Limb (tissue), 2 donors: Measurements from ENCODE around the gene SMARCA4.
"Not testable (repeated sequence)": the region's sequence is repeated elsewhere in the genome, so short reads cannot be mapped to it uniquely, and the experiment has no call there.

Experiments
- DNase-seq, 2 donors: peaks; one replicate each; pipeline ENCODE4 v3.0.0-alpha.2; 2016; ENCODE audit errors: extremely low spot score in 2 of 2

The SMARCA4 gene

DNA sequence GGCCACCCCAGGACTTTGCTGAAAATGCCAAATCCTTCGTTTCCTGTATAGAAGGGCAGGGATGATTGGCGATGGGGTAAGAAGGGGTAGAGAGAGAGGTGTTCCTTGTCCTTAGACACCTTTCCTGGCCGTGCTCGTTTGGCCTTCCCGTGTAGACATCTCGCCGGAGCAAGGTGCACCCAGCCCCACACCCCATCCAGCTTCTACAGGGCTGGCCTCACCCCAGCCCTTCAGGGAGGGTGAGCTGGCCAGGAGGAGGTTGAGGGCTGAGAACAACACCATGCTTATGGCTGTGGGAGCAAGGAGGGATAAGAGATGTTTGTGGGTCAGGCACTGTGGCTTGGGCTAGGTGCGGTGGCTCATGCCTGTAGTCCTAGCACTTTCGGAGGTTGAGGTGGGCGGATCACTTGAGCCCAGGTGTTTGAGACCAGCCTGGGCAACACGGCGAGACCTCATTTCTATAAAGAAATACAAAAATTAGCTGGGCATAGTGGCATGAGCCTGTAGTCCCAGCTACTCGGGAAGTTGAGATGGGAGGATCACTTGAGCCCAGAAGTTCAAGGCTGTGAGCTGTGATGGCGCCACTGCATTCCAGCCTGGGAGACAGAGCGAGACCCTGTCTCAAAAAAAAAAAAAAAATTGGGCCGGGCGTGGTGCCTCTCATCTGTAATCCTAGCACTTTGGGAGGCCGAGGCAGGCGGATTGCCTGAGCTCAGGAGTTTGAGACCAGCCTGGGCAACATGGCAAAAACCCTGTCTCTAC lies 15.5 kb downstream of the SMARCA4 start:
- no peak for DNase-seq

DNA sequence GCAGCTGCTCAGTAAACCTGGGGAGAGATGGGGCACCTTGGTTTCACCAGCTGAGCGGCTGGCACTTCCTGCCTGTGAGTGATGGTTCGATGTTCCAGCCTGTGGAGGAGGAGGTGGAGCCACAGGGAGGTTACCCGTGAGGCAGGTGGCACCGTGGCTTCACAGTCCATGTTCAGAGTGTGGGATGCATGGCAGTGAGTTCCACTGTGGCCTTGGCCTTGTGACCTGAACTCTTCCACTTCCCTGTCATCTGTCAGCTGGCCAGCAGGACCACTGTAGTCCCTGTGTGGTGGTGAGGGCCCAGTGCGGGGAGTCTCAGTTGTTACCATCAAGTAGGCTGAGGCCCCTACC lies 16.9 kb downstream of the SMARCA4 start:
- no peak for DNase-seq

DNA sequence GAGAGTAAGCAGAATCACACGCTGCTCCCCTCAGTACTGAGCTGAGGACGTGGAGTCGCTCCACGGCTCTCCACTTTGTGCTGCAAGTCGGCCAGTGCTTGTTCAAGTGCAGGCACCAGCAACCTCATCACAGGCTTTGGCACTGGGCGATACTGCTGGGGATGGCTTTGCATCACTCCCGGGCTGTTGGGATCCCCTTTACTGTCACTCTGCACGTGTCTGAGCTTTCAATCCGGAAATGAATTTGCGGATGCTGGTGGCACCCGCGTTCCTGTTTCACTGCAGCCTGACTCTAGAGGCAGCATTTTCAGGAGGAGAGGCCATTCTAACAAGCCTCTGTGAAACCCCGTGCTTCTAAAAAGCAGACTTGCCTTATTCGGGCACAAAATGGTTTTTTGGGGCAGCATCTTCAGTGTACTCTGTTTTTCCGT lies 19.1 kb downstream of the SMARCA4 start:
- no peak for DNase-seq

DNA sequence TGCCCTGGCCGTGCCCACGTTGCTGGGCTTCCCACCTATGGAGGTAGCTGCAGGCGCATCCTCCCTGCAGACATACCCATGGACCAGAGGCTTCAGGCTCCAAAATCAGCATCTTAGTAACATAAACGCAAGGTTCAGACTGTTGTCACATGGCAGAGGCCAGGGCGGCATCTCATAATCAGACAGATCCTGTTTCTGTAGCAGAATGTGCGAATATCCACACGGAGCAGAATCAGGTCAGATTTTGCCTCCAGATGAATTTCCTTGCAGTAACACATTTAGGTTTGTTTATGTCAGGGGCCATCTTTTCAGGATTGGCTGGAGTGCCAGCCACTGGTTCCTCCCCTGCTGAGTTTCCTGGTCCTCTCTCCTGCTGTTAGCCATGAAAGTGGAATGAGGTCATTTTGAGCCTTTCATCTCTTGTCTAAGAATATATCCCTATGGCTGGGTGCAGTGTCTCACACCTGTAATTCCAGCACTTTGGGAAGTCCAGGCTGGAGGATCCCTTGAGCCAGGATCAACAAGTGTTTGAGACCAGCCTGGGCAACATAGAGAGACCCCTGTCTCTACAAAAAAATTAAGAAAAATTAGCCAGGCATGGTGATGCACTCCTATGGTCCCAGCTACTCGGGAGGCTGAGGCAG lies 20.5 kb downstream of the SMARCA4 start:
- no peak for DNase-seq

DNA sequence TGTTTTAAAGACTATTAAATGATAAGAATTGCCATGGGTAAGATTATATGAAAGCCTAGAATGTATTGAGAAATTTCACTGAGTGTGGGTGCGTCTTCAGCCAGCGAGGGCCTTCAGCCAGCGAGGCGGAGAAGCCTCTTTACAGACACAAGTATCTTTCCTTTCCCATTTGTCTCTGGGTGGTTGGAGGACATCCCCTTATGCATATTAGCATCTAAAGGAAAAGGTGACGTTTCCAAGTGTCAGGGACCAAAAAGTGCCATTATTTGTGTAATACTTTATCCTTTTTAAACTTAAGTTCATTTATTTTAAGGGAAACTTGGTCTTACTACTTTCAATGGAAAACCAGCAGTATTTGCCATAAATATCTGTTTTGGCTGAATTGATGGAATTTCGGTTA lies 22.2 kb downstream of the SMARCA4 start:
- no peak for DNase-seq

DNA sequence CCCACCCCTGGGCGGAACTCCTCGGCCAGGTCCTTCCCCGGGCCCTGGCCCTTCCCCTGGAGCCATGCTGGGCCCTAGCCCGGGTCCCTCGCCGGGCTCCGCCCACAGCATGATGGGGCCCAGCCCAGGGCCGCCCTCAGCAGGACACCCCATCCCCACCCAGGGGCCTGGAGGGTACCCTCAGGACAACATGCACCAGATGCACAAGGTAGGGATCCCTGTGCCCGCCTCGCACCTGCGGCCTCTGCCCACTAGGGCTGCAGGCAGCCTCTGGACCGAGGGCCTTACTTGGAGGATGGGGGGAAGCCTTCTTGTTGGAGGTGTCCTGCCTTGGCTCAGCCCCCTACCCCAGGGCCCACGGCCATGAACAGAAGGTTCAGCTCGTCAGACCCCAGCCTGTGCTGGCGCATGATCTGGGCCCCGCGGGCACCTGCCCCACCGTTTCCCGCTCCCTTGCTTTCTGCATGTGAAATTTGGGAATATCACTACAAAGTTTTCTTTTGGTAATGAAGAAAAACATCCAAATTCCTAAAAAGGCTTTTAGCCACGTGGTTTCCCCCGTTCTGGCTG lies 23.4 kb downstream of the SMARCA4 start:
- no peak for DNase-seq

DNA sequence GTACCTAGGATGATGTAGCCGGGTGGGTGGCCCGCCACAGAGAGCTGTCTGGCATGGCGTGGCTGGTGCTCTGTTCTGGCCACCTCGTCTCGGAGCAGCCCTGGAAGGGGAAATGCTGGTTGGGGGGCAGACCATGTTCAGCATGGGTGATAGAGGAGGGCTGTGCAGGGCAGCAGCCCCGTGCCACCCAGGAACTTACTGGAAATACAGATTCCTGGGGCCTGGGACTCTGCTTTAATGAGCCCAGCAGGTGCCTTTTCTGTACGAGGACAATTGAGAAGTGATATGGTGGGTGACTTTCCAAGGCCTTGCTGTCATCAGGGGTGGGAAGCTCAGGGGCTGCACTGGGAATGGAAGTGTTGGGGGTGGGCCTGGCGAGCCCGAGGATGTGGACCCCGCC lies 24.7 kb downstream of the SMARCA4 start:
- DNase-seq, result no peak

DNA sequence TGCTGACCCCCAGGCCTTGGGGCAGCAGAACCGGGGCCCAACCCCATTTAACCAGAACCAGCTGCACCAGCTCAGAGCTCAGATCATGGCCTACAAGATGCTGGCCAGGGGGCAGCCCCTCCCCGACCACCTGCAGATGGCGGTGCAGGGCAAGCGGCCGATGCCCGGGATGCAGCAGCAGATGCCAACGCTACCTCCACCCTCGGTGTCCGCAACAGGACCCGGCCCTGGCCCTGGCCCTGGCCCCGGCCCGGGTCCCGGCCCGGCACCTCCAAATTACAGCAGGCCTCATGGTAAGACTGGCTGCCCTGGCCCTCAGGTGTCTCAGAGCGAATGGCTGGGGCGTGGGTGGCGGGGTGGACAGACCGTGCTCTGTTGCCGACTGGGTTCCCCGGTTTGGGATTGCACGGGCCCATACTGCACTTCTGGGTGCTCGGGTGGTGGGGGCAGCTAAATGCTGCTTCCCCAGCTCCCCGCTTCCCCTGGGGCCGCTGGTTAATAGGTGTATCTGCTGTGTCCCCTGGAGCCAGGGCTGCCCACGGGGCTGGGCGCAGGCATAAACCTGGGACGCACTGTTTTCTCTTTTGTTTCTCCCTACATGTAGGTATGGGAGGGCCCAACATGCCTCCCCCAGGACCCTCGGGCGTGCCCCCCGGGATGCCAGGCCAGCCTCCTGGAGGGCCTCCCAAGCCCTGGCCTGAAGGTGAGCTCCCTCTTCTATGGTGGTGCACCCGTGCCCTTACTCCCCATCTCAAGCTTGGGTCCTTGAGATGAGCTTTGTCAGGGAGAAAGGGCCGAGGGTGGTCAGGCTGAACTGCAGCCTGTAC lies 25.7 kb downstream of the SMARCA4 start:
- DNase-seq, result no peak

DNA sequence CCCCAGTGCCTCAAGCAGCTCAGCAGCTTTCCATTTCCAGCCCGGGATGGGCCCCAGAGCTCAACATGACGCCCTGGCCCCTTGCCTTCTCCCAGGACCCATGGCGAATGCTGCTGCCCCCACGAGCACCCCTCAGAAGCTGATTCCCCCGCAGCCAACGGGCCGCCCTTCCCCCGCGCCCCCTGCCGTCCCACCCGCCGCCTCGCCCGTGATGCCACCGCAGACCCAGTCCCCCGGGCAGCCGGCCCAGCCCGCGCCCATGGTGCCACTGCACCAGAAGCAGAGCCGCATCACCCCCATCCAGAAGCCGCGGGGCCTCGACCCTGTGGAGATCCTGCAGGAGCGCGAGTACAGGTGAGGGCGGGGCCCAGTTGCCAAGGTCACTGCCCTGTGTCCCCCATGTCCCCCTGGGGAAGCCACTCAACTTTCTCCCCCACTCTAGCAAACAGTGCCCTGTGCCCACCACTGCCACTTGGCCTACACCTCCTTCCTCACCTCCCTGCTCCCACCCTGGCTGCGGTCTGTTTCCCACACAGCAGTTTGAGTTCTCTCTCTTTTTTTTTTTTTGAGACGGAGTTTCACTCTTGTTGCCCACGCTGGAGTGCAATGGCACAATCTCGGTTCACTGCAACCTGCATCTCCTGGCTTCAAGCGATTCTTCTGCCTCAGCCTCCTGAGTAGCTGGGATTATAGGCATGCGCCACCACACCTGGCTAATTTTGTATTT lies 26.9 kb downstream of the SMARCA4 start:
- no peak for DNase-seq

DNA sequence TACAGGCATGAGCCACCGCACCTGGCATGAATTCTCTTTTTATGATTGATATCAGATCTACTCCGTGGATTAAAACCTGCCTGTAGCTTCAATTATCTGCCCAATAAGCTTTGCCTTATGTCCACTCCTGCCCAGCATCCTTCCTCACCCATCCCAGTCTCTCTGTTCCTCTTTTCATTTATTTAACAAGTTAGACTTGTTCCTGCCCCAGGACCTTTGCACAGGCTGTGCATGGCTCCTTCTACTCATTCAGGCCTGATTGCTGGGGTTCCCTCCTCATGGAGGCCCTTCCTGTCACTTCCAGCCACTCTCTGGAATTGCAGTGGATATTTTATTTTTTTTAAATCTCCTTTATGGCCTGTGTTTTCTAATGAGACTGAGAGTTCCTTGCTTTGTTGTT lies 27.6 kb downstream of the SMARCA4 start:
- DNase-seq, result no peak

DNA sequence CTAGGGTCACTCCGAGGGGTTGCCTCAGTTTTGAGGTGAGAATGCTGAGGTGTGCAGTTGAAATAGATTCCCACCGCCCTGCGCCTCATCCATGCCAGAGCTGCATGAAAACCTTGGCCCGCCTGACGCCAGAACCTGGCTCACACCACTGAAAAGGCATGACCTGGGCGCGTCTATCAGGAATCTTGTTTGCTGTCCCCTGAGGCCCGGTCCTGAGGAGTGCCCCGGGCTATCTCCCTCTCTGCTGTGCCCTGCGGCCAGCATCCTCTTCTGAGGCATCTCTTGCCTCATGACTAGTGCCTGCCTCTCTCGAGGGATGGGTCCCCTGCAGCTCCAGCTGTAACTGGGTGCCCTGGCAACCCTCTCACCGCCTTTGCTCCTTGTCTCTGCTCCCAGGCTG lies 28.1 kb downstream of the SMARCA4 start:
- no peak for DNase-seq

DNA sequence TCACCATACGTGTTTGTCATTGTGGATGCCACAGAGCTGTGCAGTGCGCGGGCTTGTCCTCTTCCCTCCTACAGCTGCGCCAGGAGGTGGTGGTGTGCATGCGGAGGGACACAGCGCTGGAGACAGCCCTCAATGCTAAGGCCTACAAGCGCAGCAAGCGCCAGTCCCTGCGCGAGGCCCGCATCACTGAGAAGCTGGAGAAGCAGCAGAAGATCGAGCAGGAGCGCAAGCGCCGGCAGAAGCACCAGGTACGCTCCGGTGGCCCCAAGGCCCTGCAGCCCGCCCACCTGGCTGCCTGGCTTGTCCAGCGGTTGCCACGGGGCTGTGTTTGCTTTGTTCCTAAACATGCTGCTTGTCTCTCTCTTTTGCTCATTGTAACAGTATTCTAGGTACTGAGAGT lies 30.2 kb downstream of the SMARCA4 start:
- no peak for DNase-seq

DNA sequence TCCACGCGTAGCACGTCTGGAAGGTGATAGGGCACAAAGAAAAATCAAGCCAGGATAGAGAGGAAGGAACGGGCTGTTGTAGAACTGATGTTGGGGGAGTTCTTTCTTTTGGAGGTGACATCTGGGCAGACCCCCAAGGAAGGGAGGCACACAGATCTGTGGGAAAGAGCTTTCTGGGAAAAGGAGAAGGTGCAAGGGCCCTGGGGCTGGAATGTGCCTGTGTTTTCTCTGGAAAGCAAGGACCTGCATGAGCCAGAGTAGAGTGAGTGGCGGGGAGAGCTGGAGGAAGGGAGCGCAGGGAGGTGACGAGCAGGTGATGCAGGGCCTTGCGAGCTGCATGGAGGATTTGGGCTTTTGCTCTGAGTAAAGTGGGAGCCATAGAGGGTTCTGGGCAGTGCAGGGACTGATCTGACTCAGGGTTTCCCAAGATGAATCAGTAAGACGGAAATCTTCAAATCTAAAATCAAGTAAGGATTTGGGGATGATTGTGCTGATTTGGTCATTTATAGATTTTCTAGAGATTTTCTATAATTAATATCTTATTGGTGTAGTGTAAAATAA lies 30.8 kb downstream of the SMARCA4 start:
- DNase-seq, result no peak

DNA sequence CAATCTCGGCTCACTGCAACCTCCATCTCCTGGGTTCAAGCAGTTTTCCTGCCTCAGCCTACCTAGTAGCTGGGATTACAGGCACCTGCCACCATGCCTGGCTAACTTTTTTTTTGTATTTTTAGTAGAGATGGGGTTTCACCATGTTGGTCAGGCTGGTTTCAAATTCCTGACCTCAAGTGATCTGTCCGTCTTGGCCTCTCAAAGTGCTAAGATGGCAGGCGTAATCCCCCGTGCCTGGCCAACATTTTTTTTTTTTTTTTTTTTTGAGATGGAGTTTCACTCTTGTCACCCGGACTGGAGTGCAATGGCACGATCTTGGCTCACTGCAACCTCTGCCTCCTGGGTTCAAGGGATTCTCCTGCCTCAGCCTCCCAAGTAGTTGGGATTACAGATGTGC lies 31.3 kb downstream of the SMARCA4 start:
- DNase-seq, result not testable (repeated sequence)

DNA sequence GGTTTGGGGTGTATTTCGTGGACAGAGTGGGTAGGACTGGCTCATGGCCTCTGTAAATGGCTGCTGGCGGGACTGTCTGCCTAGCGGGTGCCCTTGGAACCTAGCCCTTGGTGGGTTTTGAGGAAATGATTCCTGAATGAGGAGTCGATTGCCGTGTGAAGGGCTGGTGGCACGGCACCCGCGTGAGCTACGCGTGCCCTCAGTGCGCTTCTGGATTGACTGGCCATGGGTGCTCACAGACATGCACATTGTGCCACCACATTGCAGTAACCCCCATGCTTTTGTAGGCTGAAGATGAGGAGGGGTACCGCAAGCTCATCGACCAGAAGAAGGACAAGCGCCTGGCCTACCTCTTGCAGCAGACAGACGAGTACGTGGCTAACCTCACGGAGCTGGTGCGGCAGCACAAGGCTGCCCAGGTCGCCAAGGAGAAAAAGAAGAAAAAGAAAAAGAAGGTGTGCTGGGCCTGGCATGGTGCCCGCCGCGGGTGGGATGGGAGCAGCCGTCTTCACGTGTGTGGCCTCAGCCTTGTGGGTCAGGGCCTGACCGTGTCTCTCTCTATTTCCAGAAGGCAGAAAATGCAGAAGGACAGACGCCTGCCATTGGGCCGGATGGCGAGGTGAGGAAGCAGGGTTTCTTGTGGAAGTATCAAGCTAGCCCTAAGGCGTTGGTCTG lies 35.2 kb downstream of the SMARCA4 start:
- no peak for DNase-seq

DNA sequence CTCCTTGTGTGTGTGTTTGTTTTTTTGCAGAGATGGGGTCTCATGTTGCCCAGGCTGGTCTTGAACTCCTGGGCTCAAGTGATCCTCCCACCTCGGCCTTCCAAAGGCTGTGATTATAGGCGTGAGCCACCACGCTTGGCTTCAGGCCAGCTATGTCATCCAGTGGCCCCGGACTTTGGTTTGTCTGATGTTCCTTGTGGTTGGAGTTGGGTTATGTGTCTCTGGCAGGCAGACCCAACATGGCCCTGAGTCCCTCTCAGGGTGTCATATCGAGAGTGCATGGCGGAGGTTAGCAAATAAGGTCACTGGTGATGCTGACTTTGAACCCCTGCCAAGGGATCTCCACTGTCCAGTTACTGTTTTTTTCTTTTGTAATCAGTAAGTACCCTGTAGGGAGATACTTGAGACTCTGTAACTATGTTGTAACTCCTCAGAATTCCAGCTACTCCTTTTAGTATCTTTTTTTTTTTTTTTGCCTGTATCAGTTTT lies 37.3 kb downstream of the SMARCA4 start:
- no peak for DNase-seq

DNA sequence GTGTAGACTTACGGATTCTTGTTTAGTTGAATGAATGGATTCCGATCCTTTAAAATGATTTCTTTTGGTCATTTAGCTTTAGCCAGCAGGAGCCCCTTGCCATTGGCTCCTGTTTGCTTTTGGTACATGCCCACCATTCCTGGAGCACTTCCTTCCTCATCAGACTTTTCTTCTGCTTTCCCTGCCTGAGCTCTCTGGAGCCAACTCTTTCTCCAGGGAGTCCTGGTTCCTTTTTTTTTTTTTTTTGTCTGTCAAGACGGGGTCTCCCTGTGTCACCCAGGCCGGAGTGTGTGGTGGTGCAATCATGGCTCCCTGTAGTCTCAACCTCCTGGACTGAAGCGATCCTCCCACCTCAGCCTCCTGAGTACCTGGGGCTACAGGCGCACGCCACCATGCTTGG lies 37.8 kb downstream of the SMARCA4 start:
- DNase-seq, result no peak

DNA sequence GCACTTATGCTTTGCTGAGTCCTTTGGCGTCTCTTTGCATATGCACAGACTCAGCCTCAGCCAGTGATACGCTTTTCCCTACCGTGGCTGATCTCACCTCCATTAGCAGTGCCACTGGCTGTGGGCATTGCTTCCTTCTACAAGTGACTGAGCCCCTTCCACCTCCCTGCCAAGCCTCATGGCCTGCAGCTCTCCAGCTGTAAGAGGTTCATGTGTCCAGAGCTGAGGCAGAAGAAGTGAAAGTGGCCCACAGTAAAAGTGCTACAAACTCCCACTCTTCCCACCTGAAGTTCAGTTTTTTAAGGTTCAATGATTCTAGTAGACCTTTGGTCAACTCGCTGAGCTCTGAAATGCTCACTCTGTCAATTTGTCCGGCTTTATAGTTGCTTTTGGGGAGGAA lies 44.7 kb downstream of the SMARCA4 start:
- DNase-seq, result no peak

DNA sequence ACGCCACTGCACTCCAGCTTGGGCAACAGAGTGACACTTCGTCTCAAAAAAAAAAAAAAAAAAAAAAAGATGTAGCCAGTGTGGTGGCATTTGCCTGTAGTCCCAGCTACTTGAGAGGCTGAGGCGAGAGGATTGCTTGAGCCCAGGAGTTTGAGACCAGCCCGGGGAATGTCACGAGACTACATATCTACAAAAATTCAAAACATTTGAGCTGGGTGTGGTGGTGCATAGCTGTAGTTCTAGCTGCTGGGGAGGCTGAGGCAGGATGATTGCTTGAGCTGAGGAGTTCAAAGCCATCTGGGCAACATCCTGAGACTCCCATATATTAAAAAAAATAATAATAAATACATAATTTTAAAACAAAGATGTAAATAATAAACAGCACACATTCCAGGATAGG lies 46.6 kb downstream of the SMARCA4 start:
- no peak for DNase-seq

DNA sequence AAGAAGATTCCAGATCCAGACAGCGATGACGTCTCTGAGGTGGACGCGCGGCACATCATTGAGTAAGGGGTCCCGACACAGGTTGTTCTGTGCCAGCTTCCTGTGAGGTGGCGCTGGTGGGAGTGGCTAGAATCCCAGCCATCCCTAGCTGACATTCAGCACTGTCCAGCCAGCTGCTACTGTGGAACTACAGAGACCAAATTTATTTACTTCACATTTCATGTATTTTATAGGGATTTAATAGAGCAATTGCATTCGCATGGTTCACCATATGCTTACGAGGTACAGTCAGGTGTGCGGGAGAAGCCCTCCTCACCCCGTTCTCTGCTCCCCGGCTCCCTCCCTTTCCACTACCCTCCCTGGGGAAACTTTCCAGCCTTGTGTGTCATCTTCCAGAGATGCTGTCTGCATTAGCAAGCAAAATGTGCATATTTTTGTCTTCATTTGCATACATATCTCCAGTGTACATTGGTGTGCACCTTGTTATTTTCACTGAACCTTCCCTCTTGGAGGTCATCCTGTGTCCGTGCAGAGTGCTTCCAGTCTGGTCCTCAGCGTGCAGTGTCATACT lies 47.2 kb downstream of the SMARCA4 start:
- no peak for DNase-seq
